ENCODE data around the gene SPX.

Gene SPX

GRCh38 chr12:21500786-21501257 is 25.3 kb upstream of the SPX start:
- peak overlapping the region; percentile 70 for H3K27ac ChIP-seq
- TF ChIP-seq CTCF (IDR thresholded peaks at IDR 0.05; ENCODE audit: low read depth, low read length) = no peak
- H3K9me3 ChIP-seq (ENCODE audit: severe bottlenecking) = no peaks in the 10 kb centered on the region
- H3K36me3 ChIP-seq = peaks cover 23% of the 10 kb centered on the region
- peak overlapping the region; percentile 86 for H3K4me3 ChIP-seq (ENCODE audit: low read depth, low read length)
- no peaks in the 10 kb centered on the region for H3K27me3 ChIP-seq (ENCODE audit: insufficient read depth, low read depth, severe bottlenecking)
- no peak for DNase-seq

- Histone ChIP-seq H3K36me3 (peaks cover 20% of the 10 kb centered on the region), H3K9me3 (ENCODE audit: severe bottlenecking) (no peaks in the 10 kb centered on the region), H3K27me3 (ENCODE audit: insufficient read depth, low read depth, severe bottlenecking) (no peaks in the 10 kb centered on the region), H3K27ac (peak within 1 kb of the TSS; percentile 70), H3K4me3 (ENCODE audit: low read depth, low read length) (peak within 1 kb of the TSS; percentile 86)
- no peak for TF ChIP-seq CTCF (IDR thresholded peaks at IDR 0.05; ENCODE audit: low read depth, low read length)
- peak; percentile 93 for DNase-seq
These were observed 24.6 kb upstream of the SPX start, which contains the start of the genes GOLT1B and RECQL for GRCh38 chr12:21501258-21502163. Gene GOLT1B, plus strand, starts transcription at chr12:21501789. Its CDS starts 135 bp downstream, at chr12:21501924. Gene RECQL, minus strand, starts transcription at chr12:21501635. Its CDS starts 2,065 bp downstream, at chr12:21499570.

- no peak for DNase-seq
- Histone ChIP-seq H3K9me3 (ENCODE audit: severe bottlenecking) (no peaks in the 10 kb centered on the region), H3K4me3 (ENCODE audit: low read depth, low read length) (peak overlapping the region; percentile 86), H3K27ac (peak overlapping the region; percentile 67), H3K27me3 (ENCODE audit: insufficient read depth, low read depth, severe bottlenecking) (no peaks in the 10 kb centered on the region), H3K36me3 (peaks cover 18% of the 10 kb centered on the region)
- TF ChIP-seq CTCF (IDR thresholded peaks at IDR 0.05; ENCODE audit: low read depth, low read length) = no peak
These were observed 24.0 kb upstream of the SPX start for GRCh38 chr12:21502164-21502496.

GRCh38 chr12:21502872-21503271 is 23.2 kb upstream of the SPX start:
- TF ChIP-seq CTCF (IDR thresholded peaks at IDR 0.05; ENCODE audit: low read depth, low read length) = no peak
- DNase-seq = no peak
- Histone ChIP-seq H3K27ac (no peak overlapping the region), H3K27me3 (ENCODE audit: insufficient read depth, low read depth, severe bottlenecking) (no peaks in the 10 kb centered on the region), H3K9me3 (ENCODE audit: severe bottlenecking) (no peaks in the 10 kb centered on the region), H3K4me3 (ENCODE audit: low read depth, low read length) (peak overlapping the region; percentile 86), H3K36me3 (peaks cover 11% of the 10 kb centered on the region)

- H3K27me3 ChIP-seq (ENCODE audit: insufficient read depth, low read depth, severe bottlenecking) = no peaks in the 10 kb centered on the region
- H3K27ac ChIP-seq = no peak overlapping the region
- H3K4me3 ChIP-seq (ENCODE audit: low read depth, low read length) = no peak overlapping the region
- H3K9me3 ChIP-seq (ENCODE audit: severe bottlenecking) = no peaks in the 10 kb centered on the region
- no peak for TF ChIP-seq CTCF (IDR thresholded peaks at IDR 0.05; ENCODE audit: low read depth, low read length)
- no peak for DNase-seq
- H3K36me3 ChIP-seq = peaks cover 11% of the 10 kb centered on the region
These were observed 20.2 kb upstream of the SPX start for GRCh38 chr12:21505888-21506287.

All from WERI-Rb-1 (cell line).